Measurements from ENCODE around the gene PTPRN2.

The PTPRN2 gene

GRCh38 chr7:158145370-158145769 is 442.3 kb downstream of the PTPRN2 start:
- no peak for DNase-seq
- in situ Hi-C loops (cut with MboI; ENCODE audit: low pct_unique_long_range_greater_than_20kb, low sequenced_read_pairs), result no loop called here

GRCh38 chr7:158143196-158144120 is 444.2 kb downstream of the PTPRN2 start:
- in situ Hi-C loops (cut with MboI; ENCODE audit: low pct_unique_long_range_greater_than_20kb, low sequenced_read_pairs), result no loop called here
- DNase-seq, result no peak

DNA sequence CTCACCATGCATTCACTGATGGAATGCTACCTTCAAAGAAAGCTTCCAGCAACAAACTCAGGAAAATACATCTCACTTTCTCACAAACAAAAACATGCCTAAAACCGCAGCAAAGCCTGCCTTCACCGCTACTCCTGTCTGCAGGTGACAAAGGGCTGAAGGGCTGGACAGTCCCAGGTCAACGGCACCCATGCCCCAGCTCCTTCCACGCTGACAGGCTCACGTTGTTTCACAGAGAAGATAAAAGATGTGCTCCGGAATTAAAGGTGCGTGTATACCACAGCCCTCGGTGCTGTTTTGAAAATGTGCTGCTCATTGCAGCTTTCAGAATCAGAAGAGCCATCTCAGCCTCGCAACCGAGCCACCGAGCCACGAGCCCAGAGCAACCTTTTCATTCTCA is 445.0 kb downstream of the PTPRN2 start:
- in situ Hi-C loops (cut with MboI; ENCODE audit: low pct_unique_long_range_greater_than_20kb, low sequenced_read_pairs), result no loop called here
- no peak for DNase-seq

- in situ Hi-C loops (cut with MboI; ENCODE audit: low pct_unique_long_range_greater_than_20kb, low sequenced_read_pairs), result no loop called here
- DNase-seq, result no peak
Measured at GRCh38 chr7:158141806-158142518, 445.7 kb downstream of the PTPRN2 start.

- DNase-seq, result no peak
- in situ Hi-C loops (cut with MboI; ENCODE audit: low pct_unique_long_range_greater_than_20kb, low sequenced_read_pairs), result no loop called here
Measured at GRCh38 chr7:158141221-158141582, 446.4 kb downstream of the PTPRN2 start.

DNA sequence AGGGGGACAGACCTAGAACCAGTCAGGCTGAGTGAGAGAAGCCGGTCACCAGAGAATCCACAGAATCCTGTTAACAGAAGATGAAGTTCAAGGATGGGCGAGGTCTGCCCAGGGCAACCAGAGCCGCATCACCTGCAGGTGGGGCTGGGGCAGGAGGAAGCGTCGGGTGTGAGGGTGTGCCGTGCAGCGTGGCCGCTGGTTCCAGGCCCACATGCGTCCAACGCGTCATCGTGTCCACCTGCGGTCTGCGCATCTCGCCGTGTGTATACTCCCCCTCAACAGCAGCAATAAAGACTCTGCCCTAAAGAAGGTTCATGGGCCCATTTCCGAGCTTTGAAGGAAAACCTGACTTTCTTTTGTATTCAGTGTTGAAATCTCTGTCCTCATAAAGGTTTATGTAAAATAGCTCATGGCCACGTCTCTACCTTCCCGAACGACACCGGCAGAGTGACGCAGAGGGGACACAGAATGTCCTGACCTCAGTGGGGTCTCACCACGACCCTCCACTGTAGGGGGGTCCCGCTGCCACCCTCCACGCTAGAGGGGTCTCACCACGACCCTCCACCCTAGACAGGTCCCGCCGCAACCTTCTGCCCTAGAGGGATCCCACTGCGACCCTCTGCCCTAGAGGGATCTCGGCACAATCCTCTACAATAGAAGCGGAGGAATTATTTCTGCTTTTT is 446.9 kb downstream of the PTPRN2 start:
- no peak for DNase-seq
- in situ Hi-C loops (cut with MboI; ENCODE audit: low pct_unique_long_range_greater_than_20kb, low sequenced_read_pairs), result no loop called here

DNA sequence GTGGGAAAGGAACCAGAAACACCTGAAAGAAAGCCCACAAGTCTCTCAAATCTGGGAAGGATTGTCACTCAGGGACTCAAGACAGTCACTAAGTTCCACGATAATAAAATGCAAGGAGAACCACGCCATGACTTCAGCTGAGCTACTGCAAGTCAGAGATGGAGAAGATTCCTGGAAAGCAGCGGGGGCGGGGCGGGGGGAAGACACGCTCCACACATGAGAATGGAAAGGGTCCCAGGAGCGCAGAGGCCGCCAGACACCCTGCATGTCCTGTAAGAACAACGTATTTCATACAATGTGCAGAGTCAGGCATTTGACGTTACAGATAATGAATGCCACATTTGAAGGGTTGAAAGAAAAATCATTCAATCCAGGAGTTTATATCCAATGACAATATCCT is 448.1 kb downstream of the PTPRN2 start:
- in situ Hi-C loops (cut with MboI; ENCODE audit: low pct_unique_long_range_greater_than_20kb, low sequenced_read_pairs), result no loop called here
- DNase-seq, result no peak

DNA sequence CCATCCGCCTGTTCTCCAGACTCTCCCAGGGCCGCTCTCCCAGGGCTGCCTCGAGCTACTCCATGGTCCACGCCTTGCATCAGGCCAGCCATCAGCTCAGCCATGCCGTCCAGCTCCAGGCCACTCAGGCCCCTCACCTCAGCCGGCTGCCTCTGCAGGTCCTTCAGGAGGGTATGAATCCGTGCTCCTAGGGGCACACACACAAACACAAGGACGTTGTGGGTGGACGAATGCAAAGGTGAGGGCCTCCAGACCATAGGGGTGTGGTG is 449.4 kb downstream of the PTPRN2 start:
- DNase-seq, result no peak
- in situ Hi-C loops (cut with MboI; ENCODE audit: low pct_unique_long_range_greater_than_20kb, low sequenced_read_pairs), result no loop called here

DNA sequence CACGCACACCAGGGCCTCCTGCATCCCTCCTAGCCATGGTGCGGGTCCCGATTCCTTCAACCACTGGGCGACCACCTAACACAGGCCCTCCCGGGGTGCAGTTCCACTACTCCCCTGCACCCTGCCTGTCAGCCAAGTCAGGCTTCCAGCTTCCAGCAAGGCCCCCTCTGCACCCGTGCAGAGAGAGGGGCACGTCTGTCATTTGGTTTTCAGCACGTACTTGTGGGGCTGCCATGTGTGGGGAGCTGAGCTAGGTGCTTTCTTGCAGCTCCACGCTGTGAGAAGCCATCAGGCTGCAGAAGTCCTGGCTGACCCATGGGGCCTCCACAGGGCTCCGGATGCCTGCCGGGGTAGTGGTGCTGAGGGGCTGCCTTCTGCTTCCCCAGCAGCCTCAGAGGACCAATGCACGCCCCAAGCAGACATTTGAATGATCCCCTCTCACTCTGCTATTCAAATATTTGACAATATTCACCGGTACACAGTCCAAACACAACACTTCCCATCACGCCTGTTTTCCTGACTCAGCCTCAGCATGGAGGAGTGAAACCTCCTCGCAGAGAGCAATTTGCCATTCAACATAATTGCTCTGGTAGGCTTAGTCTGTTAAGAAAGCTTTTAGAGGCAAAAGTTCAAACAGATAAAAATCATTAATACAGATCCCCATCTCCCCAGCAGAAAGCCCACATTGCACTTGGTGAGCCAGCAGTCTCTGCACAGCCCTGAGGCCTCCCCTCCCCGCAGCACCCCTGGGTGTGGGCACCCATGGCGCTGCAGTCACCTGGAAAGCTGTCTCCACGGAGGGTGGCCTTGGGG is 449.9 kb downstream of the PTPRN2 start:
- no peak for DNase-seq
- in situ Hi-C loops (cut with MboI; ENCODE audit: low pct_unique_long_range_greater_than_20kb, low sequenced_read_pairs), result no loop called here

- DNase-seq, result no peak
- in situ Hi-C loops (cut with MboI; ENCODE audit: low pct_unique_long_range_greater_than_20kb, low sequenced_read_pairs), result no loop called here
Measured at GRCh38 chr7:158135931-158136330, 451.7 kb downstream of the PTPRN2 start.

DNA sequence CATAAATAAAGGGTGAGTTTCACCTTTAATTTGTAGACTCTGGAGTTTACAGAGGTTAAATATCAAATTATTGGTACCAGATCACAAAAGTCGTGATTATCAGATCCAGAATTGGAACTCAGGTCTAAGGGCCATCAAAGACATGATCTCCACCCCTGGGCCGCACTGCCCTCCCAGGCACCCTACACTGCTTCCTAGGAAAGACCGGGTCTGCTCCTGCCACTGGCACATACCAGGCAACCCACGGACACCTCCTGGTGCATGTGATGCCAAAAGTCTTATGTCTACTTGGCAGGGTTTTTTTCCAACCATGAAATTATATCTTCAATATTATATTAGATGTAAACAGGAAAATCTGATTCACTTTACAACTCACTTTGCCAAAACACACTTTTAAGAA is 452.8 kb downstream of the PTPRN2 start:
- in situ Hi-C loops (cut with MboI; ENCODE audit: low pct_unique_long_range_greater_than_20kb, low sequenced_read_pairs), result no loop called here
- DNase-seq, result no peak

DNA sequence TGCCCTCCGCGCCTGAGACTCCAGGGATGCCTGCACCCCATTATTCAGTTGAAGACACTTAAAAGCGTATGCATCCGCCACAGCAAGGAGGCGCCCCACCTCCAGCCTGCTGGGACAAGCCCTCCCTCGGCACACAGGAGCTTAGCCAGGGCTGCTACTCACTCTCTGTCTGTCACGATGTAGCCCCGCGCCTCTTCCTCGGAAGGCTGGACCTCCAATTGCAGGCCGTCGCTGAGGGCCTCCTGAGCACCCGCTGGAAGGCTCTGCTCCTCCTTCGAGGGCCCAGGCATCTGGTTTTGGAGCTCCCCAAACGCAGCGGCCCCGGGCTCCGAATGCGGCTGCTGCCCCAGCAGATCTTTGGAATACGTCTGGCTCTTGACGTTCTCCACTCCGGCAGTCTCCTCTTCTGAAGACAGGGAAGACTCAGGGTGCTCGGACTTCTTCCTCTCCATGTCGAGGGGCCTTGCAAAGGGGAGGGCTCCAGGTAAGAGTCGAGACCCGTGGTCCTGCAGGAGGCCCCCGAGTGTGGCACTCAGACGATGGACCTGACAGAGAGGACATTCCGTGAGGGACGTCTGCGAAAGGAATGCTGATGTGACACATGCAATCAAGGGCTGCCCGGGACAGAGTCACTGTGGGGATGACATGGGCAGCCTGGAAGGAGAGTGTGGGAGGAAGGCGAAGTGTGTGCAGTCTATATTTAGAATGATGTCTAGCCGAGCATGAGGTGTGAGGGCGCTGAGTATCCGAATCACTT is 453.9 kb downstream of the PTPRN2 start:
- in situ Hi-C loops (cut with MboI; ENCODE audit: low pct_unique_long_range_greater_than_20kb, low sequenced_read_pairs), result no loop called here
- no peak for DNase-seq

DNA sequence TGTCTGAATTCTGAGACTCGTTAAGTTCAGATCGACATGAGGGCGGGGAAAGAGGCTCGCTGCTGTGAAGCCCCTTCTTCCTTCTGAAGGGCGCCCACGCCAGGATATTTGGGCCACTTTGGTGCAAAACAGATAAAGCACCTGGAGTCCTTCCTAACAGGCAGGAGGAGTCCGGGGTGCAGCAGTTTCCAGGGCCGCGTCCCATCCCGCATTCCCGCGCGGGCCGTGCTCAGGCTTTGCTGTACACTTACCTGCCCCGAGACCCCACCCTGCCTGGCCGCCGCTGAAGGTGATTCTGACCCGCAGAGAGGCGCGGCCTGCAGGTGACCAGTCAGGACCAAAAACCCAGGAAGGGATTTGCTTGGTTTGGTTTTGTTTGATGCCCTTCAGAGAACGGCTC is 454.6 kb downstream of the PTPRN2 start:
- in situ Hi-C loops (cut with MboI; ENCODE audit: low pct_unique_long_range_greater_than_20kb, low sequenced_read_pairs), result no loop called here
- no peak for DNase-seq

DNA sequence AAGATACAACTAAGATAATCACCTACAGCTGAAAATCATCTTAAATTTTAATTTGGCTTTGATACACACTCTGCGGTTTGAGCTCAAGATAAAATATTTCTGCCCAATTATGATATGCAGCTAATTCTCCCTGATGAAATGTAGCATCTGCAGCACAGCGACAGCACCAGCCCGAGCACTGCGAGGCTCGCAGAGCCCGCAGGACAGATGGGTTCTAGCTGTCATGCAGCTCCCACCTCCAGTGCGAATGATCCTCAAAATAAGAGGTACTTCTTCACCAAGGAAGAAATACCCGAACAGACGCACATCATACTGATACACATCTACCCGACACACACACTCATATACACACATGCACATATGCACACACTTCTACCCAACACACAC is 457.6 kb downstream of the PTPRN2 start:
- no peak for DNase-seq
- in situ Hi-C loops (cut with MboI; ENCODE audit: low pct_unique_long_range_greater_than_20kb, low sequenced_read_pairs), result no loop called here

DNA sequence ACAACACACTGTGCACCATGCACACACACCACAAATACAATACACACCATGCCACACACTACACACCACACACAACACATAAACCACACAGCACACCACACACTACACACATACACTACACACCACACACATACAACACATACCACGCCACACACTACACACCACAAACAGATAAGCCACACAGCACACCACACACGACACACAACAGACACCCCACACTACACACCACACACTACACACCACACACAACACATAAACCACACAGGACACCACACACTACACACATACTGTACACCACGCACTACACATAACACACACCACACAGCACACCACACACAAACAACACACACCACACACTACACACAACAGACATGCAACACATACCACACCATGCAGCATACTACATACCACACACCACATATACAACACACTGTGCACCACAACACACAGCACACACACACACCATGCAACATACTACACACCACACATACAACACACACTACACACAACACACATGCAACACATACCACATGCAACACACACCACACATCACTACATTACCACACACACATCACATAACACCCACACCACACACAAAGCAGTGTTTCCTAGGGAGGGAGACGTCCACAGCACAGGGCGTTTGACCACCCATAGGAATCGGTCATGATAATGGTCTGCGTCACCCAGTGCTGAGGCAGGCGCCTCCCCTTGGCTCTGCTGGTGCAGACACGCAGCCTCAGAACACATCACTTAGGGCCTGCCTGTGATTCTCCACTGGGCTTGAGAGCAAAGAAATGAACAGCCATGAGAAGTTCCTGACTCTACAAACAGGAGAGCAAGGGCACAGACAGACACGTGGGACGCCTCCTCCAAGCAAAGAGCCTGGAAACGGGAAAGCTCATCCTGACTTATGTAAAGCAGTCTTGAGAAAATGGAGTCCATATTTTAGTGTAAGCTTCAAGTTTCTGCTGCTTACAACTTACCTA is 458.3 kb downstream of the PTPRN2 start:
- in situ Hi-C loops (cut with MboI; ENCODE audit: low pct_unique_long_range_greater_than_20kb, low sequenced_read_pairs), result no loop called here
- no peak for DNase-seq

DNA sequence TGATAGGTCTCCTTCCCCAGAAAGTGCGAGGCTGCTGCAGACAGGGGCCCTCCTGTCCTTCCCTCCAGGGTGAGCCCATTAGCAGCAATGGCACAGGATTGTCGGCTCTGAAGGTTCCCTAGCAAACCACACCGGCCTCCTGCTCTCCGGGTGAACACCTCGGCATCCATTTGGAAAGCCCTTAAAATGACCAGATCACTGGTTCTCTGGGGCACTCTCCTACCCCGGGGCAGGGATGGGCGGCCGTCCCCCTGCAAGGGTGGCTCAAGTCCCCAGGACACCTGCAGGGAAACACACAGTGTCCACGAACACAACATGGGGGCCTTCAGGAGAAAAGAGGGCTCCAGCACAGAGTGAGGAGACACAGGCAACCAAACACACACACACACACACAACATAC is 459.1 kb downstream of the PTPRN2 start:
- DNase-seq, result no peak
- in situ Hi-C loops (cut with MboI; ENCODE audit: low pct_unique_long_range_greater_than_20kb, low sequenced_read_pairs), result no loop called here

DNA sequence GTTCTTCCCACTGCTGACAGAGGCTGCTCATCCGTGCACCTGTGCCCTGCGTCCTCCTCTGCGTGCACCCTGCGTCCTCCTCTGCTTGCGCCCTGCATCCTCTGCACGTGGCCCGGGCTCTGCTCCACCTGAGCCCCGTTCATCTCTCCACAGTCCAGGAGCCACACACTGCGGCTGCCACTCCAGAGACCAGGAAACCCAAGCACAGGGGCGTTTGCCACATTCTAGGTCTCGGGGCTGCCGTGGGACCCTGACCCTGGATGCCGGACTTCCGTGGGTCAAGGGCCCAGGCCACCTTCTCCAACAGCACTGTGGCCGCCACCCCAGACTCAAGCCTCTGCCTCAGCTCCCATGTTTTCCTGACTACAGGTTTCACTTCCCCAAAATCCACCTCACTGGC is 460.4 kb downstream of the PTPRN2 start:
- DNase-seq, result no peak
- in situ Hi-C loops (cut with MboI; ENCODE audit: low pct_unique_long_range_greater_than_20kb, low sequenced_read_pairs), result no loop called here

GRCh38 chr7:158126661-158127060 is 461.0 kb downstream of the PTPRN2 start:
- in situ Hi-C loops (cut with MboI; ENCODE audit: low pct_unique_long_range_greater_than_20kb, low sequenced_read_pairs), result no loop called here
- DNase-seq, result no peak
